SK-N-SH (cell line): ENCODE measurements around the gene TEAD1. TPM values are rescaled to one million over a fixed set of nuclear protein-coding genes. Genes with fewer than 3 reads are reported as not detected.

ENCODE experiments used
- CTCF ChIA-PET: fragments of 300-600, 350-600 bp; formaldehyde crosslinking; extraction: SDS; loops from one replicate; lab custom pipeline; 2021; lab: Yijun Ruan, JAX
- POLR2A ChIA-PET: fragments of 350-600 bp; sonication (Branson Sonifier 250); formaldehyde crosslinking; extraction: SDS; loops from one replicate; lab custom pipeline; 2020; ENCODE audit warnings: antibody characterized with exemption, inconsistent platforms; lab: Yijun Ruan, JAX
- DNase-seq: peaks from one replicate; pipeline ENCODE4 v3.0.0; 2012
- H2AFZ ChIP-seq: fragments of 200-600 bp; sonication (generic); 2 replicates; pipeline ENCODE4 v1.8.1; 2016; ENCODE audit warnings: antibody characterized with exemption, mild to moderate bottlenecking, low read depth
- H3F3A ChIP-seq: fragments of 200-600 bp; sonication (generic); replicated peaks from 2 replicates; pipeline ENCODE3; 2016; ENCODE audit warnings: antibody characterized with exemption, mild to moderate bottlenecking; ENCODE audit not compliant: insufficient read depth
- H3K27ac ChIP-seq, 2 experiments: fragments of 200-500 bp in 1 of 2; fragments of 200-600 bp in 1 of 2; sonication (Bioruptor generic) in 1 of 2; sonication (generic), shearing (Covaris generic) in 1 of 2; 2 replicates each; pipeline versions ENCODE4 v1.5.1 to v1.6.1; 2014 to 2016; ENCODE audit warnings: low read depth in 2 of 2, inconsistent platforms in 1 of 2, low read length in 1 of 2, mild to moderate bottlenecking in 1 of 2, mixed read lengths in 1 of 2
- H3K27me3 ChIP-seq: fragments of 200-600 bp; sonication (generic), shearing (Covaris generic); 2 replicates; pipeline ENCODE4 v1.6.1; 2016; ENCODE audit warnings: mixed run types; ENCODE audit not compliant: insufficient read depth
- H3K36me3 ChIP-seq, 2 experiments: fragments of 200-500 bp in 1 of 2; fragments of 200-600 bp in 1 of 2; sonication (Bioruptor generic) in 1 of 2; sonication (generic) in 1 of 2; replicated peaks in 1 of 2; 2 replicates each; pipeline versions ENCODE3 to v1.5.1; 2014 to 2016; ENCODE audit warnings: low read length in 1 of 2, mild to moderate bottlenecking in 1 of 2; ENCODE audit not compliant: insufficient read depth in 2 of 2, control insufficient read depth in 1 of 2
- H3K4me1 ChIP-seq, 2 experiments: fragments of 200-500 bp in 1 of 2; fragments of 200-600 bp in 1 of 2; sonication (Bioruptor generic) in 1 of 2; sonication (generic), shearing (Covaris generic) in 1 of 2; 2 replicates each; pipeline versions ENCODE4 v1.5.1 to v1.6.1; 2014 to 2016; ENCODE audit warnings: low read depth in 1 of 2, low read length in 1 of 2, mixed run types in 1 of 2; ENCODE audit not compliant: insufficient read depth in 2 of 2, control insufficient read depth in 1 of 2
- H3K4me2 ChIP-seq: fragments of 200-600 bp; sonication (generic), shearing (Covaris generic); 2 replicates; pipeline ENCODE4 v1.6.1; 2017; ENCODE audit warnings: mixed run types
- H3K4me3 ChIP-seq, 2 experiments: fragments of 200-500 bp in 1 of 2; fragments of 200-600 bp in 1 of 2; sonication (Bioruptor generic) in 1 of 2; sonication (generic), shearing (Covaris generic) in 1 of 2; 2 replicates each; pipeline versions ENCODE4 v1.5.1 to v1.8.1; 2014 to 2016; ENCODE audit warnings: low read depth in 2 of 2, inconsistent platforms in 1 of 2, low read length in 1 of 2, mild to moderate bottlenecking in 1 of 2, mixed read lengths in 1 of 2, moderate library complexity in 1 of 2
- H3K79me2 ChIP-seq: fragments of 200-600 bp; sonication (generic); 2 replicates; pipeline ENCODE4 v1.8.1; 2017; ENCODE audit warnings: mild to moderate bottlenecking; ENCODE audit not compliant: insufficient read depth
- H3K9ac ChIP-seq: fragments of 200-600 bp; sonication (generic); 2 replicates; pipeline ENCODE4 v1.6.1; 2017; ENCODE audit warnings: mixed run types
- H3K9me2 ChIP-seq: fragments of 200-600 bp; sonication (generic); 2 replicates; pipeline ENCODE4 v1.6.1; 2017; ENCODE audit warnings: mixed run types
- H3K9me3 ChIP-seq: fragments of 200-600 bp; sonication (generic); 2 replicates; pipeline ENCODE4 v1.6.1; 2017; ENCODE audit warnings: mixed run types, mild to moderate bottlenecking, moderate library complexity
- H4K20me1 ChIP-seq: fragments of 200-600 bp; sonication (generic); 2 replicates; pipeline ENCODE4 v1.6.1; 2017; ENCODE audit warnings: mild to moderate bottlenecking, mixed run types; ENCODE audit not compliant: insufficient read depth
- CTCF ChIP-seq: fragments of 200-600 bp; sonication (generic); IDR thresholded peaks from 2 replicates; pipeline ENCODE4 v1.6.1; 2017; ENCODE audit warnings: antibody characterized with exemption, mild to moderate bottlenecking, moderate library complexity
- ELF1 ChIP-seq: IDR thresholded peaks from 2 replicates; pipeline ENCODE4 v1.4.0; 2012
- FOSL2 ChIP-seq: IDR thresholded peaks from 2 replicates; pipeline ENCODE4 v1.4.0; 2012; ENCODE audit warnings: low read depth, mild to moderate bottlenecking, moderate library complexity, borderline replicate concordance
- FOXM1 ChIP-seq: IDR thresholded peaks from 2 replicates; pipeline ENCODE4 v1.4.0; 2012; ENCODE audit warnings: low read depth, mild to moderate bottlenecking
- GABPA ChIP-seq: IDR thresholded peaks from 2 replicates; pipeline ENCODE4 v1.4.0; 2012; ENCODE audit warnings: low read depth, mild to moderate bottlenecking
- MAX ChIP-seq: IDR thresholded peaks from 2 replicates; pipeline ENCODE4 v1.4.0; 2012; ENCODE audit warnings: low read depth
- MXI1 ChIP-seq: IDR thresholded peaks from 2 replicates; pipeline ENCODE4 v1.6.1; 2012; ENCODE audit warnings: mild to moderate bottlenecking, low read depth, low read length, improper control_type of control experiment
- NFIC ChIP-seq: IDR thresholded peaks from 2 replicates; pipeline ENCODE4 v1.4.0; 2012; ENCODE audit warnings: borderline replicate concordance
- RCOR1 ChIP-seq: fragments of 150-350 bp; IDR thresholded peaks from 2 replicates; pipeline ENCODE4 v1.6.1; 2017; ENCODE audit warnings: antibody characterized with exemption, low read length
- REST ChIP-seq: IDR thresholded peaks from 2 replicates; pipeline ENCODE4 v1.6.1; 2012; ENCODE audit warnings: mild to moderate bottlenecking, low read depth, low read length, moderate library complexity
- RFX5 ChIP-seq: IDR thresholded peaks from 2 replicates; pipeline ENCODE4 v1.6.1; 2012; ENCODE audit warnings: mild to moderate bottlenecking, improper control_type of control experiment, low read length
- USF1 ChIP-seq: IDR thresholded peaks from 2 replicates; pipeline ENCODE4 v1.4.0; 2012; ENCODE audit warnings: low read depth, borderline replicate concordance
- USF2 ChIP-seq: fragments of 150-350 bp; IDR thresholded peaks from 2 replicates; pipeline ENCODE4 v1.6.1; 2017; ENCODE audit warnings: antibody characterized with exemption, low read length, low read depth, borderline replicate concordance
- ZBTB33 ChIP-seq: IDR thresholded peaks from 2 replicates; pipeline ENCODE4 v1.4.0; 2012; ENCODE audit warnings: low read depth, borderline replicate concordance
- WGBS: methylation state at CpG from one replicate; pipeline ENCODE4 v1.1.6; 2017; ENCODE audit warnings: low lambda C conversion rate; 5-methylcytosine and 5-hydroxymethylcytosine counted together
- polyA plus RNA-seq, 3 experiments: library from polyadenylated mRNA; depleted of rRNA; stranded (reverse); fragments of >200 nt; gene quantifications; 2 replicates each; pipeline ENCODE4 v1.2.3, GENCODE V29; 2012

The TEAD1 gene
- polyA plus RNA-seq, 1 of the 3 experiments (the other 2 are of a cell fraction), result 31.2 TPM

GRCh38 chr11:12807621-12808020, 133.4 kb downstream of the TEAD1 start:
- Histone ChIP-seq H3K27me3 (no peaks in the 10 kb centered on the region), H3K27ac (peak overlapping the region; percentile 39 to 56; a peak in 2 of 4 replicates), H3K36me3 (peaks cover 0 to 3% of the 10 kb centered on the region in 2 experiments), H3K4me3 (no peak overlapping the region), H3F3A (peaks cover 12% of the 10 kb centered on the region), H3K9ac (no peak overlapping the region), H3K4me2 (no peak overlapping the region), H3K79me2 (peaks cover 100% of the 10 kb centered on the region), H3K9me3 (no peaks in the 10 kb centered on the region), H4K20me1 (peaks cover 68% of the 10 kb centered on the region), H2AFZ (no peak overlapping the region), H3K9me2 (no peaks in the 10 kb centered on the region), H3K4me1 (peaks cover 37 to 83% of the 10 kb centered on the region in 2 experiments)
- no peak for DNase-seq
- WGBS, result 97% methylated on average over 6 of the region's 6 CpGs
- TF ChIP-seq FOSL2 (no peak), ELF1 (no peak), MAX (no peak), RCOR1 (no peak), GABPA (no peak), NFIC (no peak), ZBTB33 (no peak), USF1 (no peak), CTCF (no peak), REST (no peak), USF2 (no peak), MXI1 (no peak), RFX5 (no peak), FOXM1 (no peak)
- ChIA-PET CTCF (interaction anchor here (0.9 to 2.0 kb wide), 2 partner anchors 43 to 81 kb away, joined by 4 to 5 read pairs; no protein-coding TSS in a partner anchor), POLR2A (no interaction called here)
